ENCODE measurements around the gene CIDEC.

DNA sequence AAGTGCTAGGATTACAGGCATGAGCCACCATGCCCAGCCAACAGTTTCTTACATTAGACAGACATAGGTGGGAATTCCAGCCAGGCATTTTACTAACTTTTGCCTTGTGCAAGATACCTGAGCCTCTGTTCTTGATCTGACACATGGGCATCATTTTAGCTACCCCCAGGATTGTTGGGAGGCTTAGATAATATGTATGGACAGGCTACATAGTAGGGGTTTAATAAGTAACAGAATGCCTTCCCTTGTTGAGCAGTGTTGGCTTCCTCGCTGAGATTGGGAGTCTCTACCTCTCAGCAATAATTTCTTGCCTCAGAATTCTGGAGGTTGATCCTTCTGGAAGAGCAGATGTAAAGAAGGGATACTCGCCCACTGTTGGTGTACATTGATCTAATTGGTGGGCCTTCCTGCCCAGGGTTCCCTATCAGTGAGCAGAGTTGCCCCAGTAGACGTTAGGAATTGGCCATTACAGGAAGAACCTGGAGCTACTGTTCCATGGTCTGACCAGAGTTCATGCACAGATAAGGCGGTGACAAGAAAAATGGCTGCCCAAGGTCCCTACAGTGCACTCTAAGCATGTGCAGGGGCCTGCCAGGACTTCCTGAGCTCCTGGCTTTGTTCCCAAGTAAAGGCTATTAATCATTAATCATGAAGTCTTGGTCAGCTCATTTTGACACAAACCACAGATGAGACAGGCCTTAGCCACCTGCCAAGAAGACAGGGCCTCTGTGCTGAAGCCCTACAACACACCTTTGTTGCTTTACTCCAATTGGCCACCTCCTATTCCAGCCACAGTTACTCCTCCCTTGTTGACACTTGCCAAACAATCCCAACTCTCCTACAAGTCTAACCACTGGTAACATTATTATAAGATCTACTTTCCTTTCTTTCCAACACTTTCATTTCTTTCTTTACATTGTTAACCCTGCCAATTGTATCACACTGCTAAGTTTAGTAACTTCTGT is 17.6 kb upstream of the CIDEC start:
- TF ChIP-seq FOXP2 (optimal IDR thresholded peaks at IDR 0.05; ENCODE audit: control extremely low read depth, extremely low read length, insufficient read depth) (no peak), EZH2 (IDR thresholded peaks at IDR 0.05) (no peak)
